Psoas muscle (tissue), 8 donors: ENCODE results near the gene DPF1. TPM values are rescaled to one million over a fixed set of nuclear protein-coding genes. Genes with fewer than 3 reads are reported as not detected.

Source experiments
- ATAC-seq, 4 donors: fragments of 200-7000 bp; cut with Tn5 transposase; one replicate each; pipeline ENCODE4 v1.9.1; 2020; ENCODE audit warnings: moderate library complexity in 3 of 4, mild to moderate bottlenecking in 2 of 4
- DNase-seq, 2 donors: peaks; one replicate each; pipeline ENCODE4 v3.0.0-alpha.2; 2020
- H3K27ac ChIP-seq: fragments of 200-600 bp; one replicate; pipeline ENCODE4 v1.8.0; 2022
- H3K27me3 ChIP-seq, 3 donors: fragments of 200-600 bp in 1 of 3; one replicate each; pipeline versions ENCODE4 v1.6.1 to v1.8.0; 2013 to 2022; ENCODE audit warnings: low read length in 2 of 3, mild to moderate bottlenecking in 2 of 3, moderate library complexity in 1 of 3; ENCODE audit not compliant: insufficient read depth in 3 of 3
- H3K36me3 ChIP-seq, 2 donors: fragments of 200-600 bp in 1 of 2; one replicate each; pipeline versions ENCODE4 v1.6.1 to v1.8.0; 2013 to 2022; ENCODE audit warnings: low read depth in 1 of 2, mild to moderate bottlenecking in 1 of 2, moderate library complexity in 1 of 2; ENCODE audit not compliant: insufficient read depth in 1 of 2
- H3K4me1 ChIP-seq: fragments of 200-600 bp; one replicate; pipeline ENCODE4 v1.8.0; 2022
- H3K4me3 ChIP-seq: fragments of 200-600 bp; one replicate; pipeline ENCODE4 v1.8.0; 2022; ENCODE audit warnings: mild to moderate bottlenecking
- H3K9me3 ChIP-seq: fragments of 200-600 bp; one replicate; pipeline ENCODE4 v1.8.0; 2022
- CTCF ChIP-seq: fragments of 200-600 bp; IDR thresholded peaks from one replicate; pipeline ENCODE4 v1.8.0; 2022; ENCODE audit warnings: antibody characterized with exemption
- WGBS, 3 donors: extraction: QIAGEN DNeasy Blood & Tissue Kit; methylation state at CpG; one replicate each; pipeline versions ENCODE4 v1.1.6 to v1.1.7; 2013; 5-methylcytosine and 5-hydroxymethylcytosine counted together
- intact Hi-C, 2 donors: fragments of 100-400 bp; cut with DNase I; formaldehyde crosslinking; loops; one replicate each; pipeline versions ENCODE4 v1.11.0 to v1.14.2; 2022
- polyA plus RNA-seq, 3 donors: library from polyadenylated mRNA; stranded (reverse); fragments of 200-250 nt; gene quantifications; one replicate each; pipeline ENCODE4 v1.2.3, GENCODE V29; 2013
- total RNA-seq, 4 donors: library from RNA; stranded (reverse); fragmentation: NEBNext Ultra II Directional in 2 of 4; extraction: Animal tissue kit (Norgen Biotek cat#: 25700) in 2 of 4; gene quantifications; one replicate each; pipeline versions ENCODE4 v1.2.1 to v1.2.4, GENCODE V29; 2021 to 2023
- donor health status: healthy with polysubstance abuse.
- donor health status: DM: no; HTN: no; CAD: no; lungs with moderate emphysema.
- donor health status: Bipolar disorder and iron deficiency.
- donor health status: healthy.
- donor health status: DM: yes; HTN: yes; CAD: no.
- donor health status: DM: no; HTN: no; CAD: no.
- donor health status: DM: no; HTN: no; CAD: no.
- donor health status: DM: yes; HTN: yes; CAD: no.

The DPF1 gene
- total and polyA plus RNA-seq, 7 donors: 0.07 to 0.17 (median 0.16) TPM; not detected in 4

GRCh38 chr19:38180071-38180470 lies 44.0 kb downstream of the DPF1 start:
- peaks cover 8% of the 10 kb centered on the region for H3K9me3 ChIP-seq
- H3K4me3 ChIP-seq: no peak overlapping the region
- peaks cover 3 to 9% of the 10 kb centered on the region in 2 donors for H3K36me3 ChIP-seq
- no peaks in the 10 kb centered on the region for H3K4me1 ChIP-seq
- ATAC-seq: no peak
- DNase-seq: no peak
- H3K27me3 ChIP-seq: no peaks in the 10 kb centered on the region
- H3K27ac ChIP-seq: no peak overlapping the region
- 79 to 87% (median 81%) methylated on average over 3 of the region's 3 CpGs for WGBS, 3 donors
- intact Hi-C loops: no loop called here
- no peak for TF ChIP-seq CTCF

GRCh38 chr19:38175422-38175821 lies 48.6 kb downstream of the DPF1 start:
- H3K4me3 ChIP-seq: no peak overlapping the region
- H3K9me3 ChIP-seq: peaks cover 8% of the 10 kb centered on the region
- TF ChIP-seq CTCF: no peak
- H3K27ac ChIP-seq: no peak overlapping the region
- DNase-seq: no peak
- peaks cover 6% of the 10 kb centered on the region for H3K4me1 ChIP-seq
- H3K27me3 ChIP-seq: no peaks in the 10 kb centered on the region
- intact Hi-C loops: no loop called here
- no peaks in the 10 kb centered on the region for H3K36me3 ChIP-seq
- ATAC-seq: no peak
- WGBS, 3 donors: 90 to 93% (median 92%) methylated on average over 6 of the region's 6 CpGs

- intact Hi-C loops: no loop called here
Observed at GRCh38 chr19:38173291-38174041, 50.6 kb downstream of the DPF1 start.

GRCh38 chr19:38172001-38172400 lies 52.0 kb downstream of the DPF1 start:
- WGBS, 3 donors: 27 to 42% (median 29%) methylated on average over 8 of the region's 8 CpGs
- no peak for TF ChIP-seq CTCF
- Histone ChIP-seq H3K4me1 (peaks cover 6% of the 10 kb centered on the region), H3K9me3 (no peaks in the 10 kb centered on the region), H3K36me3 (peaks cover 0 to 8% of the 10 kb centered on the region in 2 donors), H3K27ac (peak overlapping the region; percentile 92), H3K27me3 (no peaks in the 10 kb centered on the region), H3K4me3 (no peak overlapping the region)
- ATAC-seq (peak; percentile 41 to 63 (median 50)), DNase-seq (peak; percentile 51 to 71)
- intact Hi-C loops: no loop called here

More at GRCh38 chr19:38173291-38174041, 50.6 kb downstream of the DPF1 start:
- peak overlapping the region; percentile 92 for H3K27ac ChIP-seq
- 29 to 35% (median 33%) methylated on average over 19 to 22 of the region's 22 CpGs for WGBS, 3 donors
- peak overlapping the region; percentile 51 for H3K4me3 ChIP-seq
- H3K27me3 ChIP-seq: no peaks in the 10 kb centered on the region
- H3K4me1 ChIP-seq: peaks cover 6% of the 10 kb centered on the region
- ATAC-seq (peak; percentile 95 to 98 (median 97)), DNase-seq (peak; percentile 90 to 97)
- no peak for TF ChIP-seq CTCF
- H3K9me3 ChIP-seq: no peaks in the 10 kb centered on the region
- H3K36me3 ChIP-seq: no peaks in the 10 kb centered on the region
